Activated naive CD4-positive, alpha-beta T cell treated with Interleukin-2 at 50 U/mL for 16 hours (primary cell): ENCODE measurements around the gene SPAG9.
"Not testable (repeated sequence)": the region's sequence is repeated elsewhere in the genome, so short reads cannot be mapped to it uniquely, and the experiment has no call there.

Experiments
- DNase-seq: peaks from one replicate; pipeline ENCODE4 v3.0.0-alpha.2; 2020

Gene SPAG9

DNA sequence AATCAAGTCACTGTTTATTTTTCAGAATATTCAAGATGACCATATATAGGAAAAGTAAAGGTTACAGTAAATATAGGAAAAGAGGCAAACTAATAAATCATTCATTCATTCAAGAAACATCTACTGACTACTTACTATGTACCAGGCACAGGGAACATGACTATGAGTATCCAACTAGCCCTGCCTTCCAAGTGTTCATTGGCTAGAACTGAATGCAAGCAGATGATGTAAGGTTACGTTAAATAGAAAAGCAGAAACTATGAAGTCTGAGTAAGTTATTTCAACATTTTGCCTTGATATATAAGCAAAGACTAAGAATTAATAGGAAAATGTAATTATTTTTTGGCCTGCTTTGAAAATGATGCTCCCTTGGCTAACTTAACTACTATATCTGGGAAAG is 36.7 kb downstream of the SPAG9 start:
- DNase-seq, result no peak

DNA sequence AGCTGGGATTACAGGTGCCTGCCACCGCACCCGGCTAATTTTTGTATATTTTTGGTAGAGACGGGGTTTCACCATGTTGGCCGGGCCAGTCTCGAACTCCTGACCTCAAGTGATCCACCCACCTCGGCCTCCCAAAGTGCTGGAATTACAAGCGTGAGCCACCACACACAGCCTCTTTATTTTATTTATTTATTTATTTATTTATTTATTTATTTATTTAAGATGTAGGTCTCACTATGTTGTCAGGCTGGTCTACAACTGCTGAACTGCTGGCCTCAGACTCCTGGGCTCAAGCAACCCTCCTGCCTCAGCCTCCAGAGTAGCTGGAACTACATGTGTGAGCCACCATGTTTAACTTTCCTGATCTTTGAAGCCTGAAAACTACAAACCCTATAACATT is 37.3 kb downstream of the SPAG9 start:
- DNase-seq, result not testable (repeated sequence)

DNA sequence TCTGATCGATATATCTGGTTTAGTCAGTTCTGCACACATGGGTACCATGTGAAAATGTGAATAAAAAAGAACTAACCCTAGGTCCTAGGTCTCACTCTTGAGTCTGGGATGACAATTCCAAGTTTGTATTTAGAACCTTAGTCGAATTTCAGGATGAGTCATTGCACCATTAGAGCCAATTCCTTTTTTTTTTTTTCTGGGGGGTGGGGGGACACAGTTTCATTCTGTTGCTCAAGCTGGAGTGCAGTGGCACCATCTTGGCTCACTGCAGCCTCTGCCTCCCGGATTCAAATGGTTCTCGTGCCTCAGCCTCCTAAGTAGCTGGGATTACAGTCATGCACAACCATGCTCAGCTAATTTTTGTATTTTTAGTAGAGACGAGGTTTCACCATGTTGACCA is 41.6 kb downstream of the SPAG9 start:
- DNase-seq, result no peak

DNA sequence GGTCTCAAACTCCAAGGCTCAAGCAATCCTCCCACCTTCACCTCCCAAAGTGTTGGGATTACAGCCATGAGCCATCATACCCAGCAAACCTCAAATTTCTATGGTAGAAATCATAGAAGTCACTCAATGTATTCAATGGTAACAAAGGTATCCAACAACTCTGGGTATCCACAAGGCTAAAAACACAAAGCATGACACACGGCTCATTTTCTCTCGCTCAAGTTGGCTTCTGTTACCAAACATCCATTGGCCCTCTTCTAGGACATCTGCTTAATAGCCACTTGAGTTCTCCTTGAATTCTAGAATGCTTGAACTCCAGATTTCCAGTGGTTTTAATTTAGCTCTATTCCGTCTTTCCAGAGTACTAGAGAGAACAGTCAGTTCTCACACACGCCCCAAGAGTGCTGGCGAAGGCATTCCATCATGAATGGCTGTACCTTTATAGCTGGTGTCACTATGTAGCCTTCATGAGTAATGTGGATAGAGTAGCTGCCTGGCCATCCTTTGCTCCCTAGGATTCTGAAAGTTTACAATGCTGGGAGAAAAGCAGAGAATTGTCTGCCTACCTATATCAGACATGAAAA is 42.6 kb downstream of the SPAG9 start:
- no peak for DNase-seq

DNA sequence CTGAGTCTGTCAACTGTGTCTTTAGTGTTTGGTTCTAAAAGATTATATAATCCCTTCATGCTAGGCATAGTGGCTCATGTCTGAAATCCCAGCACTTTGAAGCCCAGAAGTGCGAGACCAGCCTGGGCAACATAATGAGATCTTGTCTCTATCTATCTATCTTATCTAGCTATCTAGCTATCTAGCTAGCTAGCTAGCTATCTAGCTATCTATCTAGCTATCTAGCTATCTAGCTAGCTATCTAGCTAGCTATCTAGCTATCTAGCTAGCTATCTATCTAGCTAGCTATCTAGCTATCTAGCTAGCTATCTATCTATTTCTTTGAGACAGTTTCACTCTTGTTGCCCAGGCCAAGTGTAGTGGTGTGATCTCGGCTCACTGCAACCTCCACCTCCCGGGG is 43.8 kb downstream of the SPAG9 start:
- no peak for DNase-seq

DNA sequence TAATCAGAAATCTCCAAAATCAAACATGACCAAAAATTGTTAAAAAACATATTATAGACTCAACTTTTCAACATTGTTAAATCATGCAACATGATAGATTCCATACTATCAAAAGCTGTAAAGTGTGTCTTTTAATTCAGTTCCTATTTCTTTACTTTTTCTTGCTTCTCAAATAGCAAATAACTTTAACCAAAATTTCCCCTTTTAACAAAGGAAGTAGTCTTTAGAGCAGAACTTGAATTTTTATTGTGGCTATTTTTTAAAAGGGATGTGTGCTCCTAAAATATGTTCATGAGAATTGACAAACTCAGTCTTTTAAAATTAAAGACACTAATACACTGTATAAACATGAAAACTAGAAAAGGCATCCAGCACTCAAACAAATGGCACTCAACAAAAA is 49.1 kb downstream of the SPAG9 start:
- DNase-seq, result no peak

DNA sequence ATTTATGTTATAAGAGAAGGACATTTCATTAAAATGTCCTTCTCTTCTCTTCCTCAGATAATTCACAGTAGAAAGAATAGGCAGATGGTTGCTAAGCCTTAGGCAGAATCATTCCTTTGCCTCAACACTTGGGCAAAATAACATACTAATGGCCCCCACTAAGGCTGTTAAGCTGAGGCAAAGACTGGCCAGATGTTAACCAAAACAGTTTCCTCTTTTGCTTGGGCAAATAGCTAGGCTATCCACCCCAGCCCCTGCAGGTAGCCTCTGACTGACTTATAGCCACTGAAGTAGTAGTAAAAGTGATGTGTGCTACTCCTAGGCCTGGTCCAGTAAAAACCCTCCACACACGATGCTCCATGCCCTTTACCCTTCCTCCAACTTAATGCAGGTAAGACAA is 55.2 kb downstream of the SPAG9 start:
- DNase-seq, result no peak

DNA sequence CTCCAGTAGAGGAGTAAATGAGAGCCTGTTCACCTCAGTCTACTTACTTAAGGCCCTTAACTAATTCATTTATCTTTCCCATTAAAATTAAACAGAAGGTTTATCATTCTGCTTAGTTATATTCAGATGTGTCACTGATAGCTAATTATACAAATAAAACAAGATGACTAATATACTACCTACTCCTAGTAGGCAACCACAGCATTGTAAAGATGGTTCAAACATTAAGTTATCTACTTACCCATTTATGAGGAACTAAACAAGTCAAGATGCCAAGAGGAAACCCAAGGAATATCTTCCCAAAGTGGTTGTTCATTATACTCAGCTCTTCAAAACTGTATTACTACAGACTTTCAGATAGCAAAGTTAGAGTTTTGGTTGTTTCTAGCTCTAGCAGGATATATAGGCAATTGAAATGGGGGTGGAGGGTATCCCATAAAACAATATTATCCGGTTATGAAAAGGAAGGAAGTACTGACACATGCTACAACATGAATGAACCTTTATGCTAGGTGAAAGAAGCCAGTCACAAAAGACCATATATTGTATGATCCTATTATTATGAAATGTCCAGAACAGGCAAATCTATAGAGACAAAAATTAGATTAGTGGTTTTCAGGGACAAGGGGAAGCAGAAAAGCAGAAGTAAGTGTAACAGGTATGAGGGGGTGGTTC is 56.5 kb downstream of the SPAG9 start:
- DNase-seq, result no peak

DNA sequence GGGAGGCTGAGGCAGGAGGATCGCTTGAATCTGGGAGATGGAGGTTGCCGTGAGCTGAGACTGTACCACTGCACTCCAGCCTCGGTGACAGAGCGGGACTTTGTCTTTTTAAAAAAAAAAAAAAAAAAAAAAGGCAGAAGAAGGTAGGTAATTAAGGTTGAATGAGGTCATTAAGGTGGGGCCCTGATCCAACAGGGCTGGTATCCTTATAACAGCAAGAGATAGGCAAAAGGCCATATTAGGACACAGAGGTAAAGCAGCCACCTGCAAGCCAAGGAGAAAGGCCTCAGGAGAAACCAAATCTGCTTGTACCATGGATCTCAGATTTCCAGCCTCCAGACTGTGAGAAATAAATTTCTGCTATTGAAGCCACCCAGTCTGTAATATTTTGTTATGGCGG is 60.3 kb downstream of the SPAG9 start:
- no peak for DNase-seq

DNA sequence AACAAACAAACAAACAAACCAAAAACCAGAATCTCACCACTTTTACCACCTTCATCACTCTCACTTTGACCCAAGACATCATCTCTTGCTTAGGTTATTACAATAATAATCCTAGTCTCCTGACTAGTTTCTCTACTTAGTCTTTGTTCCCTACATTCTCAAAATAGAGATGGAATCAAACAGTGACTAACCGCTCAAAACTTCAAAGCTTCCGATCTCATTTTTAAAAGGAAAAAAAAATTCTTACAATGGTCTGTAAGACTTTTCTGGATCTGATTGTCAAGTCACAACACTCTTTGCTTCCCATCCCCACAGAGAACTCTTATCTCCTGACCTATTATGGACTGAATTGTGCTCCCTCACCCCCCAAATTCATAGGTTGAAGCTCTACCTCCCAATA is 60.9 kb downstream of the SPAG9 start:
- DNase-seq, result no peak

DNA sequence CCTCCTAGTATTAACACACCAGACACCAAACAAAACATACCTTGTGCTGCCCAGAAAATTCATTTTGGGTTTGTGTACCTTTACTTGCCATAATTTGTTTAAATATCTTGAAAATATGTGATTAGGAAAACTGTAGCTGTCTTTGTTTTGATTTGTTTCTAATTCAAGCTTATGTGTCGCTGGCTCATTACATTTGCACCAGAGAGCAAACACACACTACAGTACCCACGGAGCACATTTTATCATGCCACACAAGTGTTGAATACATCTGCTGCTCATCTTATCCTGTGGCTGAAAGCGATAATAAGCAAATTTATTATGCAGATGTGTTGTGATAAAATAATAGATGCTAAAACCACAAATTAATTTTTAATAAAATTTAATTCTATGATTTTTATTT is 63.1 kb downstream of the SPAG9 start:
- no peak for DNase-seq

DNA sequence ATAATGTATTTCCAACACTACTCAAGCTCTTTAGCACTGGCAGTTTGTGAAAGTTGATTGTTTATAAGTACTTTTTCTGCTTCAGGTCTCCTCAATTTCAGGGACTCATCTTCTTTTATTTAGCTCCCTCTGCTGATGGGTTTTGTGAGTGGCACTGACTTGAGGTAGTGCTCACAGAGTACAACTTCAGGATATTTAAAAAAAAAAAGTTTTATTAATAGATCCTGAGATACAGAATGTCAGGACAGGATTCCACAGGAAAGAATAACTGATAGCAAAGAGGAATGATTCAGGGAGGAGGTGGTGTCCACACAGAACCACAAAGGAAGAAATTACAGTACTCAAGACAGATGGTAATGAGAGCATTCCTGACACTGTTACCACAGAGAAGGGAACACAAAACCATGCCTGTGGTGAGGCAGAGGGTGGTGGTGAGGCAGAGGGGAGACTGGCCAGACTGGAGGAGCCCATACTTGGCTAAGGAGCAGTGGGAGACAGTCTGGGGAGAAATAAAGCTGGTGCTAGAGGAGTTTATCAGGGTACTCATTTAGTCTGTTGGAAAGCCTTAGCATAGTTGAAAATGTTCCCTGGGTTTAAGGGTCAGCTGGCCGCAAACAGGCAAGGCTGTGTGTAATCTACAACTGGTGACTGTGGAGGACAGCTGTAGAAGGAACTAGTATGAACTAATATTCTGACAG is 63.7 kb downstream of the SPAG9 start:
- DNase-seq, result no peak

DNA sequence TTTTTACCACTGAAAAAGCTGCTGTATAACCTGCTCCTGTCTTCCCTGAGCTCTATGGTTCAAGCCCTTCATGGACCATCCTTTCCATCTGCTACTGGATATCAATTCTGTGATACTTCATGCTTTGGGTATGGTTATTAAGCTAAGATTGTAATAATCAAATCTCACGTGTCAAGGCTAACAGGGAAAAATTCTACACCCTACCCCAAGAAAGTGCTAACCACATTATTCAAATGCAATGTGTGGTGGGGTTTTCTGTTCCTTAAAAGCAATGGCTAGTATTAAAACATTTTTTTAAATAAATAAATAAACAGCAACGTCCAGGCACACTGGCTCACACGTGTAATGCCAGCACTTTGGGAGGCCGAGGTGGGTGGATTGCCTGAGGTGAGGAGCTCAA is 65.9 kb downstream of the SPAG9 start:
- no peak for DNase-seq

DNA sequence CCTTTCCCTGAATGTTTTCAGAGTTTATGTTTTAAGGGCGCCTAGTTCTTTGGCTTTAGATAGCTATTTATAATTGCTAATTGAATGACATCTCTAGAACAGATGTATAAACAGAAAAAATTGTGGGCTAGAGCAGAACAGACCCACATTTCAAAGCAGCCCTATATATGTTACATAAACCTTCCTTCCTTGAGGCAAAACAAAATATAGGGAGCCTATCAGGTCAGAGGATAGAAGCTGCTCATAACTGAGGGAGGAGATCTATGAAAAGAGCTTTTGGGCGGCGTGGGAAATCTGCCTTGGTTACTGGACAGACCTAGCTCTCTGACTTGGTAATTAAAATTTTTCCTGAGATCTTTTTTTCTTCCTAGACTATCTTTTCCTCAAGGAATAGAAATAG is 68.4 kb downstream of the SPAG9 start:
- no peak for DNase-seq

DNA sequence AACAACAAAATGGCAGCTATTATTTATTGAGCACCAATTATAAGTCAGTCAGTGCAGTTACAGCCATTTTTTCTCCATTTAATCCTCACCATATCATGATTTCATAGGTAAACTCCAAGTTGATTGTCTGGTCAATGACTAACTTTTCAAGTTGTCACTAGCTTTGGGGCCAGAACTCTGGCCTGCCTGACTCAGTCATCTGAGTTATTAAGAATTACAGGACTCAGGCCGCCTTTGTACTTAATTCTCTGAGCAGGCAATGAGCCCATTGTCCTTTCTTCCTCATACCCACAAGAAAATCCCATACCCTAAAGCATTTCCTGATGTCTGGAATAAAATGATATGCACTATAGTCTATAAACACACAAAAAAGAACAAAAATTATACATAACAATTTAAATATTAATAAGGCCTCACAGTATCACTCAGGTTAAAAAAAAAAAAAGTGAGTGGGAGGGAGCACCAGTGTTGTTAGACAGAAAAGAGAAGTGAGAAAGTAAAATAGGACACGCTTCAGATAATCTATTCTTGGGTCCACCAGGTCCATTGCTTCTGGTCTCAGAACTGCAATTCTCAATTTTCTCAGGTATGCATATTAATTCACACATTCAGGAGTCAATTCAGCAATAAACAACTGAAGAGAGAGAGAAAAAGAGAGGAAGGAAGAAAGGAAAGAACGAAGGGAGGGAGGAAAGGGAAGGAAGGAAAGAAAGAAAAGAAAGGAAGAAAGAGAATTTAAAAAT is 70.2 kb downstream of the SPAG9 start:
- no peak for DNase-seq

DNA sequence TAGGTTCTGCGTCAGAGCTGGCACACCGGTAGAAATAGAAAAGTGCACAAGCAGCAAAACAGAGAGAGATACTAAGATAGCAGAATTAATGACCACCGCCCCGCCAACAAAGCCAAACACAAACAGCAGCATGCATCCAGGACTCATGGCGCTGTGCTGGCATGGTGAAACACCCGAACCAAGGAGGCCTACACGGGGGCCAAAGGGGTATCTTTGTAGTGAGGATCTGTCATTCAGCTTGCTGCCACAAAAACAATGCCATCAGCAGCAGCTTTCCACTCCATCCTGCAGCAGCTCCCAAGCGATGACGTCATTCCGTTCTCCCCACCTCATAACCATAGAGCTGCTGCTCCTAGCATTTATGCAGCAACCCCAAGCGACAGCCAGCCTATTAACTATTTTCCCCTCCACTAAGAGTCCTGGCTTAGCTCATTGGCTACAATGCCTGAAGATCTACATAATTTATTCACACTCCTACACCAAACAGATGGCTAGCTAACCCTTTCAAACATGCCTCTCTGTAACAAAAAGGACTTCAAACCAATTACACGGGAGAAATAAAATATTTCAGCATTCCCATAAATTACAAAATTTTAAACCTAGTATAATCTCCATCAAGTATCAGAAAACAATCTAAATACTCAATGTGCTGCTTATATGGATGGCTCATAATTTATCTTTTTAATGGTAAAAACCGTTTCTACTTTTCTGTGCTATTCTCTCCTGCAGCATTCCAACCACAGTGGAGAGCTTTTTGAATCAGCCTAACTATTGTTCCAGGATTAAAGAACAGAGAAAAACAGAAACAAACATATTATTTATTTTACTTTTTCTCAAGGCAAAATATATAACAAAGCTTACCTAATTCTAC is 73.9 kb downstream of the SPAG9 start:
- DNase-seq, result no peak

DNA sequence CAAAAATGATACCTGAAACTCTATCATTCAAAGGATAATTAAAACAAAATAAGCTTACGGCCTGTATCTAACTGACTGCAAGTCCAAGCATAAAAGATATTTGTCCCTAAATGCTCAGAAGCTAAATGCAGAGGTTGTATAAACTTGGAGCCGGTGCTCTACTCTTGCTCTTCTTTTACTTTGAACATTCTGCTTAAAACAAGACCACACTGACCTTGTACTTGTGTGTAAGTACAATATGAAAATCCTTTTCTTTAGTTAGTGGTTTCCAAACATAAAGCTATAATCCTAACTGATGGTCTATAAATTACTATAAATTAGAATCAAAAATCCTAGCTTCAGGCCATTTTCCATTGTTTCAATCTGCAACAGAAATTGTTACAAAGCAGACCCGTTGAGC is 74.6 kb downstream of the SPAG9 start:
- DNase-seq, result no peak

DNA sequence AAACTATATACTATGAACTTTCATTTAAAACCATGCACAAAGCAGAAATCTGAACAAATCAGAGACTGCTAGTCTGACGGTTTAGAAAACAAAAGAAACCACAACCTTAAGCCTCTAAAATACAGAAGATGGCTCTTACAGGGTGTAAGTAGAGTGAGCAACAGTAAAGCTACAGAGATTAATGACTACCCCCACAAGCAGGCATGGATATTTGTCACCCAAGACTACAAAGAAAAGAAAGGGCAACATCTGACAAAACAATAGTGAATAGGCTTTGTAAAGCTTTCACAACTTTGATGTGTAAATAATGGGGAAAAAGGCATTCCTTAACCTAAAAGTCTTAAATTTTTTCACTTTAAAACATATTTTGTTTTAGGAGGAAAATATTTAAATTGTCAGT is 75.0 kb downstream of the SPAG9 start:
- DNase-seq, result no peak

DNA sequence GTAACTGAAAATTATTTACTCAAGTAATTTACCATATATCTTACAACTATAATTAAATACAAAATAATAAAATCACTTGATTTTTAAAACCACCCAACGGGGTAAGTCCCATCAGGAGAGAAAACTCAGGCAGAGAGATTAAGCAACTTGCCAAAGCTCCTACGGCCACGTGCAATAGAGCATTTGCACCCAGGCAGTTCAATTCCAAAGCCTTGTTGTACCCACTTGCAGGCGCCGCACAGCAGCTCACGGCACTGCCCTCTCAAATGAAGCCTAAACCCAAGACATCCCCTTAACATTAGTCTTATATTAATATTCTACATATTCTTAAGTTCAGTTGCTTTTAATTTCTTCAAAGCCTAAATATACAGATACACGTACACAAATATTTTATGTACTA is 75.7 kb downstream of the SPAG9 start:
- no peak for DNase-seq

DNA sequence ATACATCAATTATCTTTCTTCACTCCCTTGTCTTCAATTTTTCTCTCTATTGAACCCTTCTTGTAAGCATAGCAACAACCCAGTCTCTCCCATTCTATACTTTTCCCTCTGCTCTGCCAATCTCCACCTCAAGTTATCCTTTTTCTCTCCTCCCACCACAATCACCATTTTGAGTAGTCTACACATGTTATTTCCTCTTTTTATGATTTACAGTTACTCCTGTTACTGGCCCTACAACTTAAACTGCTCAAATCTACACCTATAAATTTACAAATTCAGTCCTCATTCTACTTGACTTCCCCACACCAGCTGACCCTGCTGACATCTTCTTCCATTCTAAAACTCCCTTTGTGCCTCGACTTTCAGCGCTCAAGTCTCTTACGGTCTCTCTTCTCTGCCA is 84.6 kb downstream of the SPAG9 start:
- DNase-seq, result no peak

DNA sequence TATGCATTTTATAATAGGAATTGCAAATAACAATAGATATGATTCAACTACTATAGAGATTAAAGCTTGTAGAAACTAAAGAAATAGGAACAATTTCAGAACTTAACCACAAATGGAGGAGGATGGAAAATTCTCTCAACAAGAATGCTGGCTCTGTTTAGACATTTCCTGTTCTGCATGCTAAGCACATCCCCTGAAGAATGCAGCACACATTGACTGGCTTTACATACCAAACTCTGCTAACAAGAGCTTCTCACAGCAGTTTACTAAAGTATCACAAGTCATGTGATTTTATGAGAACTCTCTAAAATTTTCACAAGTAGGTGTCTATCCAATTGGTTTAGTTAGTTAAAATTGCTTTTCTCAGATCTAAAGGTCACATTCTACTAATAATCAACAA is 85.2 kb downstream of the SPAG9 start:
- DNase-seq, result no peak

DNA sequence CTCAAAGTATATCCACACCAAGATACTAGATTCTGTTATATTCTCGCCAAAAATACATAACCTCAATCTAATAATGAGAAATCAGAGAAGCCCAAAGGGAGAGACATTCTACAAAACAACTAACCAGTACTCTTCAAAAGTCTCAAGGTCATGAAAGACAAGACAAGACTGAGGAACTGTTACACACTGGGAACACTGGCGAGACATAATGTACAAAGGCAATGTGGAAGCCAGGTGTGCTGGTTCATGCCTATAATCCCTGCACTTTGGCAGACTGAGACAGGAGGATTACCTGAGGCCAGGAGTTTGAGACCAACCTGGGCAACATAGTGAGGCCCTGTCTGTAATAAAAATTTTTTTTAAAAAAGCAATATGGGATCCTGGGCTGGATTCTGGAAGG is 85.9 kb downstream of the SPAG9 start:
- no peak for DNase-seq

DNA sequence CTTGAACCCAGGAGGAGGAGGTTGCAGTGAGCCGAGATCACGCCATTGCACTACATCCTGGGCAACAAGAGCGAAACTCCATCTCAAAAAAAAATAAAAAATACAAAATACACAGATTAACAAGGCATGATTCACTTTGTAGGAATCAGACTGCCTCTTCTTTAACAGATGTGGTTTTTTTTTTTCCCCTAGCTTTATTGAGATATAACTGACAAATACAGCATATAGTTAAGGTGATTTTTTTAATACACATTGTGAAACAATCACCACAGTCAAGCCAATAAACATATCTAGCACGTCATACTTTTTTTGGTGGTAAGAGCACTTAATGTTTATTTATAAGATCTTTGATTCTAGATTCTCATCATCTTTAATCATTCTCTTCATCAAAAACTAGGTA is 87.8 kb downstream of the SPAG9 start:
- no peak for DNase-seq
